HG03175 (cell line): Measurements from ENCODE around the gene SH3BP4.
A peak's percentile ranks its signal among the peaks of the same experiment; 100 is the strongest.

Experiments
- ATAC-seq: cut with Tn5 transposase; IDR thresholded peaks from one replicate; pipeline ENCODE4 v1.9.1; 2021; ENCODE audit warnings: mild to moderate bottlenecking, moderate library complexity; ENCODE audit not compliant: unreplicated experiment

SH3BP4 gene

GRCh38 chr2:235032949-235033348, 81.1 kb downstream of the SH3BP4 start:
- no peak for ATAC-seq

GRCh38 chr2:235034265-235035118, 82.7 kb downstream of the SH3BP4 start:
- ATAC-seq = no peak

GRCh38 chr2:235037604-235038166, 85.9 kb downstream of the SH3BP4 start:
- no peak for ATAC-seq

GRCh38 chr2:235041221-235041917, 89.6 kb downstream of the SH3BP4 start:
- ATAC-seq = no peak

- no peak for ATAC-seq
Measured at GRCh38 chr2:235041918-235042575, 90.2 kb downstream of the SH3BP4 start.

- ATAC-seq = no peak
Measured at GRCh38 chr2:235042576-235043515, 91.0 kb downstream of the SH3BP4 start.

- ATAC-seq = no peak
Measured at GRCh38 chr2:235043762-235044500, 92.1 kb downstream of the SH3BP4 start.

- ATAC-seq = no peak
Measured at GRCh38 chr2:235044501-235045271, 92.9 kb downstream of the SH3BP4 start.

GRCh38 chr2:235045336-235045972, 93.6 kb downstream of the SH3BP4 start:
- ATAC-seq = peak; percentile 71

- ATAC-seq = no peak
Measured at GRCh38 chr2:235045973-235046343, 94.1 kb downstream of the SH3BP4 start.

- no peak for ATAC-seq
Measured at GRCh38 chr2:235046589-235046988, 94.8 kb downstream of the SH3BP4 start.

- ATAC-seq = no peak
Measured at GRCh38 chr2:235047171-235048160, 95.6 kb downstream of the SH3BP4 start.

- no peak for ATAC-seq
Measured at GRCh38 chr2:235048549-235048948, 96.7 kb downstream of the SH3BP4 start.

GRCh38 chr2:235049069-235049468, 97.3 kb downstream of the SH3BP4 start:
- ATAC-seq = no peak

- no peak for ATAC-seq
Measured at GRCh38 chr2:235049719-235050118, 97.9 kb downstream of the SH3BP4 start.

GRCh38 chr2:235050980-235051351, 99.1 kb downstream of the SH3BP4 start:
- no peak for ATAC-seq
